Tibial artery (tissue), 4 donors: ENCODE data around the gene HOXC5.

ENCODE experiments used
- DNase-seq, 2 donors: peaks; one replicate each; pipeline ENCODE4 v3.0.0-alpha.2; 2019
- H3K27ac ChIP-seq, 2 donors: fragments of 200-600 bp; sonication (generic) in 1 of 2; 1 replicate in 1 of 2; 2 replicates in 1 of 2; pipeline ENCODE4 v1.5.1; 2018 to 2019; ENCODE audit warnings: mild to moderate bottlenecking in 1 of 2
- H3K27me3 ChIP-seq, 2 donors: fragments of 200-600 bp; sonication (generic) in 1 of 2; one replicate each; pipeline versions ENCODE4 v1.5.1 to v1.6.0; 2016 to 2019
- H3K36me3 ChIP-seq, 3 donors: fragments of 200-600 bp; sonication (generic) in 2 of 3; one replicate each; pipeline ENCODE4 v1.5.1; 2016 to 2019; ENCODE audit warnings: mild to moderate bottlenecking in 2 of 3
- H3K4me1 ChIP-seq, 4 donors: fragments of 200-600 bp; sonication (generic) in 2 of 4; 1 replicate in 3 of 4; 2 replicates in 1 of 4; pipeline ENCODE4 v1.5.1; 2016 to 2019
- H3K4me3 ChIP-seq, 2 donors: fragments of 200-600 bp; sonication (generic) in 1 of 2; 1 replicate in 1 of 2; 2 replicates in 1 of 2; pipeline ENCODE4 v1.5.1; 2018 to 2019; ENCODE audit warnings: mild to moderate bottlenecking in 2 of 2
- H3K9me3 ChIP-seq, 3 donors: fragments of 200-600 bp; sonication (generic) in 1 of 3; one replicate each; pipeline ENCODE4 v1.5.1; 2016 to 2019
- CTCF ChIP-seq, 2 experiments: fragments of 200-600 bp in 1 of 2; fragments of 450-650 bp in 1 of 2; IDR thresholded peaks; one replicate each; pipeline ENCODE4 v1.5.1; 2017 to 2019; ENCODE audit warnings: antibody characterized with exemption in 2 of 2, mild to moderate bottlenecking in 1 of 2, moderate library complexity in 1 of 2
- intact Hi-C: fragments of 100-400 bp; cut with DNase I; formaldehyde crosslinking; loops from one replicate; pipeline ENCODE4 v1.15.0; 2023; ENCODE audit warnings: low total_unique reads

The HOXC5 gene

GRCh38 chr12:54033980-54034784 is 1.3 kb downstream of the HOXC5 start:
- peak overlapping the region; percentile 28 to 49 for H3K27ac ChIP-seq
- intact Hi-C loops, result loop anchor here (2.0 to 5.0 kb wide), 4 partner anchors 98 to 173 kb away; no protein-coding TSS in a partner anchor
- peak overlapping the region; percentile 50 to 55 for H3K4me3 ChIP-seq
- H3K27me3 ChIP-seq, result no peaks in the 10 kb centered on the region
- no peaks in the 10 kb centered on the region for H3K9me3 ChIP-seq
- H3K36me3 ChIP-seq, result peaks cover 0 to 18% (median 16%) of the 10 kb centered on the region in 3 donors
- peak in 1 of 2 donors; percentile 70 for DNase-seq
- TF ChIP-seq CTCF (IDR thresholded peaks at IDR 0.05), result no peak
- H3K4me1 ChIP-seq, result peaks cover 5 to 89% (median 69%) of the 10 kb centered on the region in 4 donors

- Histone ChIP-seq H3K27me3 (no peaks in the 10 kb centered on the region), H3K36me3 (peaks cover 0 to 13% (median 13%) of the 10 kb centered on the region in 3 donors), H3K4me1 (peaks cover 5 to 90% (median 73%) of the 10 kb centered on the region in 4 donors), H3K27ac (peak overlapping the region; percentile 44 to 49), H3K9me3 (no peaks in the 10 kb centered on the region), H3K4me3 (no peak overlapping the region)
- peak in 1 of 2 donors; percentile 61 for DNase-seq
- TF ChIP-seq CTCF (IDR thresholded peaks at IDR 0.05), result no peak
- intact Hi-C loops, result loop anchor here (5.0 kb wide), 3 partner anchors 97 to 172 kb away; no protein-coding TSS in a partner anchor
These were observed 2.0 kb downstream of the HOXC5 start for GRCh38 chr12:54034785-54035310.

- intact Hi-C loops, result no loop called here
- H3K36me3 ChIP-seq, result peaks cover 0 to 8% (median 6%) of the 10 kb centered on the region in 3 donors
- H3K4me1 ChIP-seq, result peaks cover 5 to 94% (median 80%) of the 10 kb centered on the region in 4 donors
- no peaks in the 10 kb centered on the region for H3K27me3 ChIP-seq
- peak overlapping the region; percentile 48 to 58 for H3K27ac ChIP-seq
- H3K9me3 ChIP-seq, result no peaks in the 10 kb centered on the region
- DNase-seq, result no peak
- H3K4me3 ChIP-seq, result no peak overlapping the region
- TF ChIP-seq CTCF (IDR thresholded peaks at IDR 0.05), result no peak
These were observed 2.9 kb downstream of the HOXC5 start for GRCh38 chr12:54035568-54036264.

- H3K27me3 ChIP-seq, result no peaks in the 10 kb centered on the region
- H3K36me3 ChIP-seq, result no peaks in the 10 kb centered on the region
- H3K9me3 ChIP-seq, result no peaks in the 10 kb centered on the region
- H3K27ac ChIP-seq, result peak overlapping the region; percentile 58 to 62
- H3K4me1 ChIP-seq, result peaks cover 5 to 93% (median 78%) of the 10 kb centered on the region in 4 donors
- H3K4me3 ChIP-seq, result no peak overlapping the region
- intact Hi-C loops, result no loop called here
- DNase-seq, result peak in 1 of 2 donors; percentile 83
- TF ChIP-seq CTCF (IDR thresholded peaks at IDR 0.05), result peak; percentile 59 to 71
These were observed 3.9 kb downstream of the HOXC5 start for GRCh38 chr12:54036620-54037359.
